ENCODE data around the gene RHOC.
A peak's percentile ranks its signal among the peaks of the same experiment; 100 is the strongest.

Gene RHOC

DNA sequence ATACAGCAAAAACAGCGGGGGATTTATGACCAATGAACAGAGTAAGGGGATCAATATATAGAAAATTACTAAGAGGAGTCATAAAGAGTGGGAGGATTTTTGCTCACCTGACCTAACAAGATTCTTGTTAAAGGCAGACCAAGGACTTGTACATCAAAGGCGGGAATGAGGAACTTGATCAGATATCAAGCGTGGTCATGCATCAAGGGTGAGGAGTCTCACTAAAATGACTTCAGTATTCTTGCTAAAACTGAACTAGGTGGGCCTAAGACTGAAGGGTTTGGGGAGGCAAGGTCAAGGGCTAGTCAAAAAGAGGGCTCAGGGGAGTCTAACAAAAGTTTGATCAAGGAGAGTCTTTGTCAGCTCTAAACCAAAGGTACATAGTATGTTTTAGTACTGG lies 30.4 kb downstream of the RHOC start:
- DNase-seq, result no peak

DNA sequence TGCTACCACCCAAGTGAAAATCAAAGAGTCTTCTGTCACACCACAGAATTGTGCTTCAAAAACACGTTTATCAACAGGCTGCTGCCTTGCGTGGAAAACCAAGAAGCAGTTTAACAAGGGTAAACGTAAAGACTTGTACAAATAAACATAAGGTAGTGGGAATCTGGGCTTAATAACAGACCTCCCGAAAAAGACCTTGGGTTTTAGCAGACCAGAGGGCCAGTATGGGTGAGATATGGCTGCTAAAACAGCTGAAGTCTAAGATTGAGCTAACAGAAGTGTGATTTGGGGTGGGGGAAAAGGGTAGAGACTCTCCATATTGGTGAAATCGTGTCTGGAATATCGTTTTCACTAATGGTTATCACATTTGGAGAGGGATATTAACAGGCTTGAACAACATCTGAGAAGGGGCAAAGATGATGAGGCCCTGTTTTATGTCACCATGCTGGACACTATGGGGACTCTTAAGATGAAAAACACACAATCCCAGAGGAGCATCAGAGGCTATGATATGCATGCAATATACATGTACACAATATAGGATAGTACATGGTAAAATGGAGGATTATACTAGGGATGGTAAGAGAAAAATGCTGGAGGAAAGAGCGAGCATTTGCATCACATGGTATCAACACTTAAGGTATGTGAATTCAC lies 31.1 kb downstream of the RHOC start:
- DNase-seq, result no peak

DNA sequence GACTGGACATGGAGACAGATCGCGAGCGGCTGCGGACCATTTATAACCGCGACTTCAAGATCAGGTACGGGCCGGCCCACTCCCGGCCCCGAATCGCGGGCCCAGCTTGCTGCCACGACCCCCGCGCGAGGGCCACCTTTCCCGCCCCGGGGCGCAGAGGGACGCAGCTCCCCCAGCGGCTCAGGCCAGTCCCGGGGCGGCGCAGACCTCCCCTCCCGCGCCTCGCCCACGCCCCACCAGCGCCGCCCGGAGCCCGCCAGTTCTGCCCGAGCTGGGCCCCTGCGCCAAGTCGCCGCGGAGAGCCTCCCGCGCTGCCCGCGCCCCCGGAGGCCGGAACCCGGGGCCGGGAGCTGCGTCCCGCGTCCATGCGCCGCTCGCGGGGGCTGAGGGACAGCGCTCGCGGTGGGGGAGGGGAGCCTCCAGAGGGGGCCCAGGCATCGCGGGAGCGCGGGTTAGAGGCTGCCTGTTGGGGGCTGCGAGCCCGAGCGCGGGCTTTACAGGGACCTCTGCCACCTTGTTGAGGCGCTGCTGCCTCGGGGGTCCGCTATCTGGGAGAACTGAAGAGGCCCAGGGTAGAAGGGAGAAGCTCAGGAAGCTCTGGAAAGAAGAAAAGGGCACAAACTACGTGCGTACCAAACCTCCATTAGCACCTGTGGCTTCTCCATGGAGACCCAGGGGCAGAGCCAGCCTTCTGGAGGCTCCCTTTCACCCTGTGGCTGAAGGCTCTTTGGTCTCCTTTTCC lies 31.8 kb downstream of the RHOC start:
- DNase-seq, result peak; percentile 60

DNA sequence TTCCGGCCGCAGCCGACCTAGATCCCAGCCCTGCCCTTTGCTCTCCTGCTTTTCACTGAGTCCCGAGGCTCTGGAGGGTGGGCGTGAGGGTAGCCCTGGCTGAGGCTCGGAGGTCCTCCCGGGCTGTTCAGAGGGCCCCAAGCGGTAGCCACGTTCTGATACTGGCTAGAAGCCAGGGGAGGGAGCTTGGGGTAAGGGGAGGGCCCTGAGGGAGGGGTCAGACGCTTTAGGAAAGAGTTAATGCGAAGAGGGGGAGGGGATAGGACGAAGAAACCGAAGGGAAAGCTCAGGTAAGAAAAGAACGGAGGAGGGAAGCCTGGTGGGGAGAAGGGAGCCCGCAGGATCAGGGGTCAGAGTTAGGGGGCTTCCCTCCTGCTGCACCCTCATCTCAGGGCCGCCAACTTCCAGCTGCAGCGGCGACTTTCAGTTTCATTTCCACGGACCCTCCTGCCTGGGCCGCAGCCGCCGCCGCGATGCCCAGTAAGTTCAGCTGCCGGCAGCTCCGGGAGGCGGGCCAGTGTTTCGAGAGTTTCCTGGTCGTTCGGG lies 32.4 kb downstream of the RHOC start, which contains the start of gene MOV10:
Gene MOV10 (plus strand): TSS at position 220 of the 546 bp plus-strand sequence. CDS start 254 bp downstream, at position 474.
- peak; percentile 66 for DNase-seq

DNA sequence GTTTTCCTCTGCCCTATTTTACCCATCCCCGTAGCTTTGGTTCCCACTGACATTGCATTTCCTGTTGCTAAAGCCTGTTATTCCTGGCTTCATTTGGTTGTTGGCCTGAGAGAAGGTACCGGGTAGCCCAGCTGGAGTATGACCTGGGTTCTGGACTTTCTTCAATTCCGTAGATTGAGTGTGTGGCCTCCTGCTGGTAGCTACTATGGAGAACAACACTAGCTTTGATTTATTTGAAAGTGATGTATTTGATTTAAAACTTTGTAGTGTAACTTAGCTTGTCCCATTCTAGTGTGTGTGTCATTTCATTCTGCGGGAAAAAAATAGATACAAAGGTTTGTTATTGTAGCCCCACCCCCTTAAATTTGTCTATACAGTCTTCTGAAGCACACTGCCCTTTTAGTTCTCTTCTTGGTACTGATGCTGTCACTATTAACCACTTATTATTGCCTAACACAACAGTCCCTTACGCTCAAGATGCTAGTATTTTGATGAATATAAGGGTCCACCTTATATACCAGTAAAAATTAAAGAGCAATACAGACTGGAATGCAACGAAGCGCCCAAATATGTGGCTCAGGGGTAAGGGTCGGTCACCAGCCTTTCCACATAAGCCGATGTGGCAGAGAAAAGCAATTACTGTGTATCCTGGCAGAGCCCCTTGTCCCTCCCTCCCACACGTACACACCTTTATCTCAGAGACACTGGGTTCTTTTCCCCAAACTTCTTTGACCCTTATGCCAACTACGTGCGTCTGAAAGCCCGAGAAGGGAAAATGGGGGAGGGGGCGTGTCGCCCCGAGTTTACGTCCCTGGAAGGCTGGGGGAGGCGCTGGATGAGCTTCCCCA lies 33.1 kb downstream of the RHOC start:
- DNase-seq, result no peak

DNA sequence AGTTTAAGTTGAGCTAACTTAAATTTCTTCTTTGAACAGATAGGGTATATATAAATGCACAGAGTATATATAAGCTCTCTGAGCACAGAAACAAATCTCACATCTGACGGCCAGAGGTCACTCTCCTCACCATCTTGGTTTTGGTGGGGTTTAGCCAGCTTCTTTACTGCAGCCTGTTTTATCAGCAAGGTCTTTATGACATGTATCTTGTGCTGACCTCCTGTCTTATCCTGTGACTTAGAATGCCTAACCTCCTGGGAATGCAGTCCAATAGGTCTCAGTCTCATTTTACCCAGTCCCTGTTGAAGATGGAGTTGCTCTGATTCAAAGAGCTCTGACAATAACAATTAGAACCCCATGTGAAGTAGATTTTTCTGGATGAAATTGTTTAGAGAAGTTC lies 34.1 kb downstream of the RHOC start:
- no peak for DNase-seq

DNA sequence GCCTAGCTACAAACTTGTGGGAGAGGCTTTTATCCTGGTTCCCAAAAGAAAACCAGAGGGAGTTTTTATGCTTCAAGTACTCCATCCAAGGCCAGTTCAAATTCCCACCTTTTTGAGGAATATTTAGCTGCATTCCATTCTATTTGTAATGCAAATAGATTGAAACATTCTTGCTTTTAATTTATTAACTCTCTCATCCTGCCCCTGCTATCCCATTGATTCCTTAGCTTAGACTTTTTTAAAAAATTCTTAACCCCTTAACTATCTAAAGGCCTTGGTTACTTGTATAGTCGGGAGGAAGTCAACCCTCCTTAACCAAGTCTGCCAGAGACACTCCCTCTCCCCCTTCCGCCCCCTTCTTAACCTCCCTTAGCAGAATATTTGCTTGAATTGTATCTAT lies 34.9 kb downstream of the RHOC start:
- DNase-seq, result no peak

DNA sequence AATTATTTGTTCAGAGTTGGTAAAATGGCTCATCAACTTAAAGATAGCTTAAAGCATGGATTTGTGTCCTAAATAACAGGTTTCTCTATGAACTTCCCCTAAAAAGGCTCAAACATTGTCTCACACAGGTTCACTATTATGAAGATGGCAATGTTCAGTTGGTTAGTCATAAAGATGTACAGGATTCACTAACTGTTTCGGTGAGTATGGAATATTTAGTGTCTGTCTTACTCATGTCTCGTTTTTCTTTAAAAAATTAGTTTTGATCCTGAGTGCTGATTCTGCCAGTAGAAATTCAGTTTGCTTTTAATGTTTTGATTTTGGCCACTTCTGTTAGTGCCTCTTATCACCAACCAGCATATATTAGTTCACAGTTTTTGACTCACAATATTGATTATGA lies 40.0 kb downstream of the RHOC start:
- DNase-seq, result no peak

DNA sequence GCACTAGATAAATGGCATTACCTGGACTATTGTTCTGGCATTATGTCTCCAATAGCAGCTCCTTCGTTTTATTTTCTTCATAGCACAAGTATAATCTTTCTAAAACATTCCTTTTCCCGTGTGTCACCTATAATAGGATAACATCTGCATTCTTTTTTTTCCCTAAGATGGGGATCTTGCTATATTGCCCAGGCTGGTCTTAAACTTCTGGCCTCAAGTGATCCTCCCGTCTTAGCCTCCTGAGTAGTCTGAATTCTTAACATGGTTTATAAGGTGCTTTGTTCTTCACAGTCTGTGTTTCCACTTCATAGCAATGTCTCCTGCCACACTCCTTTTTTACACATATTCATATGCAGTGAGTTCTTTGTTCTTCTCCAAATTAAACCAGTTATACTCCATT lies 41.1 kb downstream of the RHOC start:
- DNase-seq, result no peak

DNA sequence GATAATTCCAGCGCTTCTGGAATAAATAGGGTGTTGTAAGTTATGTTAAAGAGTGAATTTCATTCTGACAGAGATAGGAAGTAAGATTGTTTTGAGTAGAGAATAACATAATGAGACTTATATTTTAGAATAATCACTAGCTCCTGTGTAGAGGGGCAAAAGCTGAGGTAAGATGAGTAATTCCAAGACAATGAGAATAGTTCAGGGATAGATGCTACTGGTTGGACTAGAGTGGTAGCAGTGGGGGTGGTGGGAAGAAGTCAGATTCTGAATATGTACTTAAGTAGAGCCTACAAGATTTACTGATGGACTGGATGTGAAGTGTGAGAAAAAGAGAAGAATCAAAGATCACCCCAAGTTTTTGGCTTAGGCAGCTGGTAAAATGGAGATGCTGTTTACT lies 55.7 kb downstream of the RHOC start:
- DNase-seq, result no peak
